ENCODE results near the gene CDK18. TPM values are rescaled to one million over a fixed set of nuclear protein-coding genes. Genes with fewer than 3 reads are reported as not detected.

The CDK18 gene
- total and polyA plus RNA-seq, 12 donors = 41.4 to 199 (median 159) TPM

- intact Hi-C loops (cut with DNase I) = no loop called here
- Histone ChIP-seq H3K36me3 (no peaks in the 10 kb centered on the region), H3K4me1 (no peaks in the 10 kb centered on the region), H3K27me3 (peaks cover 0 to 18% (median 8%) of the 10 kb centered on the region in 7 donors), H3K9me3 (no peaks in the 10 kb centered on the region), H3K27ac (no peak overlapping the region), H3K4me3 (no peak overlapping the region)
- TF ChIP-seq, protein P1, sequence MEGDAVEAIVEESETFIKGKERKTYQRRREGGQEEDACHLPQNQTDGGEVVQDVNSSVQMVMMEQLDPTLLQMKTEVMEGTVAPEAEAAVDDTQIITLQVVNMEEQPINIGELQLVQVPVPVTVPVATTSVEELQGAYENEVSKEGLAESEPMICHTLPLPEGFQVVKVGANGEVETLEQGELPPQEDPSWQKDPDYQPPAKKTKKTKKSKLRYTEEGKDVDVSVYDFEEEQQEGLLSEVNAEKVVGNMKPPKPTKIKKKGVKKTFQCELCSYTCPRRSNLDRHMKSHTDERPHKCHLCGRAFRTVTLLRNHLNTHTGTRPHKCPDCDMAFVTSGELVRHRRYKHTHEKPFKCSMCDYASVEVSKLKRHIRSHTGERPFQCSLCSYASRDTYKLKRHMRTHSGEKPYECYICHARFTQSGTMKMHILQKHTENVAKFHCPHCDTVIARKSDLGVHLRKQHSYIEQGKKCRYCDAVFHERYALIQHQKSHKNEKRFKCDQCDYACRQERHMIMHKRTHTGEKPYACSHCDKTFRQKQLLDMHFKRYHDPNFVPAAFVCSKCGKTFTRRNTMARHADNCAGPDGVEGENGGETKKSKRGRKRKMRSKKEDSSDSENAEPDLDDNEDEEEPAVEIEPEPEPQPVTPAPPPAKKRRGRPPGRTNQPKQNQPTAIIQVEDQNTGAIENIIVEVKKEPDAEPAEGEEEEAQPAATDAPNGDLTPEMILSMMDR (IDR thresholded peaks at IDR 0.05) = no peak
- DNase-seq (no peak), ATAC-seq (no peak)
- WGBS, 2 donors = 62 to 67% methylated on average over 1 of the region's 1 CpG
These were observed 70.9 kb downstream of the CDK18 start for GRCh38 chr1:205575294-205575885.

DNA sequence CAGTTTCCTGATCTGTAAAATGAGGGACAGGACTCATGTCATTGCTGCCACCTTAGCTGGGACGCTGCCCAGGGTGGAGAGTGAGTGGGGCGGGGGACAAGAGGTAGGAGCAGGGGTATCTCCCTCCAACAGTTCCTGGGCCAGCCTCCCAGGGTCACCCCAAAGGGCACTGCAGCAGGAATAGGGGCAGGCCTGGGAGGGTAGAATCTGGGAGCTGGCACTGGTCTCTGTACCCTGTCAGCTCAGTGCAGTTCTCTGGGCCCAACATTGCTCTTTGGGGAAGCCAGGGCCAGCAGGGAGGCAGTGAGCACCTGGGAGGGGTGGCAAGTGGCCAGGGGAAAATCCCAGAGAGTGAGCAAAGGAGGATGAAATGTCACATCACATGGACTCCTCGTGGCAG is 71.5 kb downstream of the CDK18 start:
- 74 to 86% methylated on average over 3 of the region's 3 CpGs for WGBS, 2 donors
- no peaks in the 10 kb centered on the region for H3K4me1 ChIP-seq
- DNase-seq (no peak), ATAC-seq (no peak)
- H3K9me3 ChIP-seq = no peaks in the 10 kb centered on the region
- H3K36me3 ChIP-seq = no peaks in the 10 kb centered on the region
- TF ChIP-seq, protein P1 (IDR thresholded peaks at IDR 0.05) = no peak
- H3K4me3 ChIP-seq = no peak overlapping the region
- H3K27ac ChIP-seq = no peak overlapping the region
- H3K27me3 ChIP-seq = peaks cover 0 to 16% (median 7%) of the 10 kb centered on the region in 7 donors
- intact Hi-C loops (cut with DNase I) = no loop called here

- intact Hi-C loops (cut with DNase I) = no loop called here
These were observed 72.6 kb downstream of the CDK18 start for GRCh38 chr1:205576805-205577761.

More at GRCh38 chr1:205576805-205577761, 72.6 kb downstream of the CDK18 start:
- DNase-seq = no peak
- Histone ChIP-seq H3K27ac (no peak overlapping the region), H3K4me3 (no peak overlapping the region), H3K4me1 (peaks cover 0 to 7% (median 0%) of the 10 kb centered on the region in 9 donors), H3K27me3 (peaks cover 0 to 16% (median 6%) of the 10 kb centered on the region in 7 donors), H3K9me3 (no peaks in the 10 kb centered on the region), H3K36me3 (no peaks in the 10 kb centered on the region)
- 75 to 77% methylated on average over 22 of the region's 22 CpGs for WGBS, 2 donors
- TF ChIP-seq, protein P1 (IDR thresholded peaks at IDR 0.05) = no peak
- no peak for ATAC-seq
